GM21390 (cell line): ENCODE results near the gene DLG1.

Source experiments
- ATAC-seq: cut with Tn5 transposase; IDR thresholded peaks from one replicate; pipeline ENCODE4 v1.9.1; 2021; ENCODE audit not compliant: unreplicated experiment

DLG1 gene

DNA sequence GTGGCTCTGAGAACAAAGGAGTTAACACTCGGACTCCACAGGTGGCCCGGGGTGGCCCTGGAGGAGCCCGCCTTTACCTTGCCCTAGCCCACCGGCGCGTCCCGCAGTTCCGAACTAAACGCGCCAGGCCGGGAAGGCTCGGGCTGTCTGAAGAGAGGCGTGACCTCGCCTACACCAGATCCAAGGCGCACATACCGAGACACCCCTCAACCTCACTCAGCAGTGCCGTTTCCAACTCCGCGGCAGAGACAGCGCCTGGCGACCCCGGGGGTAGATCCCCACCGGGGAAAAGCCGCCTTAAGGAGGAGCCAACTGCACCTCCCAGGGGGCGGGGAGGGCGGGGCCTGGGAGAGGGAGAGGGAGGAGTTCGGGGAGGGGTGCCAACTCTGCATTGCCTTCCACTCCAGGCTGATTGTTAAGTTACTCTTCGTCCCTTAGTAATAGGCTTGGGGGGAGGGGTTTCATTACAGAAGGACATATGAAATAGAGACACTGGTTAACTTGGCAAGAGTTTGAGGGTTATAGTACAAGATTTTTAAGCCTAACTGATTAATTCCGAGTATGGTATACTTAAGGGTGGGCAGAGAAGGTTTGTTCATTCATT, at the start of gene DLG1:
TSS of gene DLG1 (minus strand) at position 272 of the 604 bp plus-strand sequence. CDS start 1,408 bp downstream, outside the sequence.
- peak; percentile 53 for ATAC-seq

DNA sequence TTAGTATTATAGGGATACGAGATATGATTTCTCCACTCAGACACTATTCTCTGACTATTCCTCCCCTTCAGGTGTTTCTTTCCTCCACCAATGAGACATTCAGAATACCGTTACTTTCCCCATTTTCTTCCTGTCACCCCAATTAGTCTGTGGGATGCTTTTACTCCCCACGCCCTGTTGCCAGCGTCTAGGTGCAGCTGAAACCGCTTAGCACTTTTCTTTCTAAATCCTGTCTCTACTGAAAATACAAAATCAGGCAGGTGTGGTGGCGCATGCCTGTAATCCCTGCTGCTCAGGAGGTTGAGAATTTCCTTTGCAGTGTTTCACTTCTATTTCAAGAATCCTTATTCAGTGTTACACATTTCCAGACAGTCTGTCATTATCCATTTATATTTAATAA, 49.6 kb upstream of the DLG1 start:
- no peak for ATAC-seq

GRCh38 chr3:197345390-197345789, 47.0 kb upstream of the DLG1 start:
- ATAC-seq: no peak

DNA sequence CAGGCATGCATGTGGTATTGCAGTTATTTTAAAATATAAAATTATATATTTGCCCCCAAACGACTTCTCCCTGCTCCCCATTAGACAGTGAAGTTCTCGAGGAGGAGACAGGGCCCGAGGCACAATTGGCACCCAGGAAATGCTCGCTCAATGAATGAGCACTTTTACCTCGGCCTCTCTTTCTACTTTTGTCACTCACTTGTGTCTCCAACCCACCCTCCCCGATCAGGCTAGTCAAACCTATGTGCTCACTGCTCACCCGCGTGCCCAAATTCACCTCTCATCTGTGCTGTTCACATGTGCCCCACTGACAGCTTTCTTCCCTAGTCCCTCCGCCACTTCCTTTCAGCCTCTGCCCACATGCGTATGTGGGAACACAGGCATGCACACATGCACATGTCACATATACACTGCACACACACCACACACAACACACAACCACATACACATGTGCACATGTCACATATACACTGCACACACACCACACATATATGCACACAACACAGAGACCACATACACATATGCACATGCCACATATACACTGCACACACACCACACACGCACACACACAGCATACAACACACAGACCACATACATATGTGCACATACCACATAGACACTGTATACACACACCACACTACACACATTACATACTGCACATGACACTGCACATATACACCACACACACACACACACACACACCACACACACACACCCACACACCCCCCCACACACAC, 46.3 kb upstream of the DLG1 start:
- no peak for ATAC-seq

- no peak for ATAC-seq
Measured at GRCh38 chr3:197343656-197344408, 45.4 kb upstream of the DLG1 start.

DNA sequence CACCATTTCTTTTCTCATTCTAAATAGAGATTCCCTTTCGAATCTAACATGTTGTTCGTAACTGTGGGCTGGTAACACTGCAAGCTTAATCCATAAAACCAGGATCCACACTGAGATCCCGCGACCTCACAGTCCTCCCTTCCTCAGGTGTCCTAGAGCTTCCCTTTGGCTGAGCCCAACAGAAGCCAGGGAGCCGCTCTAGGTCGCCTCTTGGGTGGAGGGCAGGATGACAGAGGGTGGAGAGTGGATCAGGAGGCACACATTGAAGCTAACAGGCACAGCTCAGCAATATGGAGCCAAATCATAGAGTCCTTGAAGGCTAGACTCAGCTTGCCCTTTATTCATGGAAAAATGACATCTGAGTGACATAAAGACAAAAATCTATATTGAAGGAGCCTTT, 44.7 kb upstream of the DLG1 start:
- ATAC-seq: no peak

GRCh38 chr3:197340521-197340871, 42.1 kb upstream of the DLG1 start:
- ATAC-seq: no peak

DNA sequence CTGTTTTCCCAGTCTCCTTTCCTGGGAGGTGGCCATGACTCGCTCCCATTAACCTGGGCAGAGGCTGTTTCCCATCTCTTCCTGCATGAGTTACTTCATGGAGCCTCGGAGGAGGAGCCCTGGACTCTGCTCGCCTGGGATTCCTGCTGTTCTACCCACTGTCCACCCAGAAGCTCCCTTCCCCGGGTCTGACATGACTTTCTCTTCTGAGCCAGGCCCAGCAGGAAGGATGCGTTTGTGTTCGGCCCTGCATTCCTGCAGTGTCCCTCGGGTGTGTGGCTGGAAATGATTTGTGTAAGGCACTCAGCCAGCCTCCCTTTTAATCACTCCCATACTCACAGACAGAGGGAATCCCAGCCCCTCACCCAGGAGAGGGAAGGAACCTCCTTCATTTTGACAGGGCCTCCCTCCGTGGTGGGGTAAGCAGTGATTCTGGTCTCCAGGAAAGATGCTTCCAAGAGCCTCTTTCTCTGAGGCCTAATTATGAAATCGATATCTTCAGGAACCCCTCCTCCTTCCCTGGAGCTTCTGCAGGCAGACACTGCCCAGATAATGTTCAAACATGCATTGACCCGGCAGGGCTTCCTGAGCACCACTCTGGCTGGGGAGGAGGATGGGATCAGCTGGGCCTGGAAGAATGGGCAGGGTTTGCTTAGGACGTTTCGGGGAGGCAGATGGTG, 41.6 kb upstream of the DLG1 start:
- ATAC-seq: no peak

DNA sequence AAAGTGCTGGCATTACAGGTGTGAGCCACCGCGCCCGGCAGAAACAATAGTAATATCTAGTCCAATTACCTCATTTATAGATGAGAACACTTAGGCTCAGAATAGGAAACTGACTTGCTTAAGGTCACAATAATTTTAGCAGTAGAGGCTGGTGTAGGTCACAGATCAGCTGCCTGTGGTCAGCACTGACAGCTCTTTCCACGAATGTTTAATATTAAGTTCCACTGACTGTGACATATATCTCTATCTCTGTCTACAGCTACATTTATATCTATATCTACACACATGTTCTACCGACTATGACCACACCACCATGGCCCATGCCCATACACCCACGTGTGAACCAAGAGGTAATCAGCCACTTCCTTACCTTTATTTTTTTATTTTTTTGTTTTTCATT, 40.2 kb upstream of the DLG1 start:
- ATAC-seq: no peak

DNA sequence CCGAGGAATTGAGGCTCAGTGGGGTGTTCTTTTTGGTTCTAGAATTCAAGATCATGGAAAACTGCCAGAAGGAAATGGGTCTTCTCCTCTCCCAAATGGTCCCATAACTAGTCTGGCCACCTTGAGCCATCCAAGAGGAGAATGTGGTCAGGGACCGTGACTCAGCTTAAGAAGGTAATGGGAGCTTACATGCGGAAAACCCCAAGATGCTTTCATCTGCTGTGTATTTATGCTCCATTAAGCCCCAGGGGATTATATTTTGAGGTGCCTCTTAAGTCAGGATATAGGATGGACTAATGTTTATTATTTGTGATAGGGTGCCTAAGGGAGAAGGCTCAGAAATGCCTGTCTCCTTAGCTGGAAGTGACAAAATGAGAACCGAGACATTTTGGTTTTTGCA, 39.2 kb upstream of the DLG1 start:
- no peak for ATAC-seq

DNA sequence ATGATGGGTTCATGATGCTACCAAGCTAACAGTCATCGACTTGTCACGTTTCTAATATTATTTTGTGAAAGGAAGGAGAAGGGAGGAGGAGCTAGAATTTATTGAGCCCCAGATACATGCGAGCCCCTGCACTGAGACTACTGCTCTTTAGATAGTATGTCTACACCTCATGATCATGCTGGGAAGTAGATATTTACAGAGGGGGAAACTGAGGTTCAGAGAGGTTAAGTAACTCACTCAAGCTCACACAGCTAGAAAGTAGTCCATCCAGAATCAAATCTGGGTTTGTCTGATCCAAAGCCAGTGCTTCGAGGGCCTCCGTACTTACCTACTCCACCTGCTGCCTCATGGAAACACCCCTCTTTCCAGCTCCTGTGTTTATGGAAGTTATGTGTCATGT, 38.8 kb upstream of the DLG1 start:
- no peak for ATAC-seq

DNA sequence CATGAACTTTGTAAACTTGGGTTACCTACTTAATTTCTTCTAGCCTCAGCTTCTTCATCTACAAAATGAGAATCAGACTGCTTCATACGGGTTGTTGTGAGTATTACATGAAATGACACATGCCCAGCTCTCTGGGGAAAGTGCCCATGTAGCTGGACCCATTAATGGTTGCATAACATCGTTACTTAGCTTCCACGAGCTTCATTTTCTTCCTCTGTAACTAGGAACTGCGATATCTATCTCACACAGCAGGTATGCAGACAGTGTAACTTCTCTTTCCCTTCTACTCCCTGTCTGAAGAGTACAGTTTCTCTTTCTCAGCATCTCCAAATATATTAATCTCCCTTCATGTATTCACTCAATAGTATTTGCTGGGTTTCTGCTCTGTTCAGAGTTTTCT, 37.9 kb upstream of the DLG1 start:
- no peak for ATAC-seq

- ATAC-seq: no peak
Measured at GRCh38 chr3:197335428-197336132, 37.2 kb upstream of the DLG1 start.

DNA sequence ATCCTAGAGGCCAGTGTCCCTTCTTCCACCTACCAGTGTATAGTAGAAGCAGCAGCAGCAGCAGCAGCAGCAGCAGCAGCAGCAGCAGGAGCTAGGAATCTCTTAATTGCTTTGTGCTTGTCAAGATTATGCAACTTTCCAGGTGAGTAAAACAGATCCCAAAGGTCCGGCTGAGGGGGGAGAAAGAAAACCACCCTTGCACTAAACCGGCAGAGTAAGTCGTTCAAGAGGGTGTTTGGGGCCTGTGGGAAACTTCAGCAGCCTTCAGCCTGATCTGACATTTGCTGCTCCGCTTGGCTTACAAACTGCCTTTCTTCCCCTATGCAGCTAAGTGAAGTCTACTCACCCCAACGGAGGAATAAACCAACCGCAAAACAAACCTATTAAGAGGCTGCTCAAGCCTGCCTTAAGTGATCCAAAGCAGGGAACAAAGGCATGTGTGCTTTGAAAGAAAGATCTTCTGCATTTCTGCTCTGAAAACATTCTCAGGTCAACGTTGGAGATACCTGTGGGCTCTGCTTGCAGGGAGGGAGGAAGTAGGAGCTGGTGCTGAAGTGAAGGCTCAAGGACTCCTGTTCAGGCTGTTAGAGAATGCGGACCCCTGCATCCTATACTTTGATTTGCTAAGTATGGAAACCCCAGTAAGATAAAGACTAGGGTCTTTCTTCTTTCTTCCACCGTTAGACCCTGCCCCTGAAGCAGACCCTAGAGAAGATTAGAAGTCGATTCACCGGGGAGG, 35.7 kb upstream of the DLG1 start:
- no peak for ATAC-seq

DNA sequence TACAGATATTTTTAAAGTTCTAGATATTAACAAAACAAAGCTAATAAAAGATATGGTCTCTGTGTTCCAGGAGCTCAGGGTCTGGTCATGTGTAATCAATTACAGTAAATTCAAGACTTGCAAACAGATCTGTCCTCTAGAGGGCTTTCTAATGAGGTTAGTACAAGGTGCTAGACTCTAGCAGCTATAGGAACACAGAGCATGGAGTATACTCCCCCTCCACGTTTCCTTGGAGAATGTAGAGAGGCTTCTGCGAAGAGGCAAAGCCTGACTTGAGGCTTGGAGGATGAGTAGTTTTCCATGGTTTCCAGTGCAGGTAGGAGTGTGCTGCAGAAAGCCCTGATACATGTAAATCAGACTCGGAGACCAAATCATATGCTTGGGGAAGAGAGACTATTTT, 32.7 kb upstream of the DLG1 start:
- no peak for ATAC-seq

DNA sequence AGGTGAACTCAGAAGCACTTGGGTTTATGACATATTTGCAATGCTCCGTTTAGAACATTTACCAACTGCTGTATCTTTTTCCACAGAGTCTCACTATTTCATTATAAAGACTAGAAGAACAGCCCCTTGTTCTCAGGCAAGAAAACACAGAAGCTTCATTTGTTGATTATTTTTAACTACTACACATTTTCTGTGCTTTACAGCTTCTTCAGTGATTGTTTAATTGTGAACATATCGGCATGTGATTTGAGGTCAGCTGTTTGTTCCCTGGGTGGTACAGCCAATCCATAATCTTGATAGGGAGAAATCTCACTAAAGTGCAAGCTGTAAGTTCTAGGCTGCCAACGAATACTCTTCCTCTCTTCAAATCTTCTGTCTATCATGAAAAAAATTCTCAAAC, 31.0 kb upstream of the DLG1 start:
- no peak for ATAC-seq

- no peak for ATAC-seq
Measured at GRCh38 chr3:197328198-197328597, 29.8 kb upstream of the DLG1 start.

DNA sequence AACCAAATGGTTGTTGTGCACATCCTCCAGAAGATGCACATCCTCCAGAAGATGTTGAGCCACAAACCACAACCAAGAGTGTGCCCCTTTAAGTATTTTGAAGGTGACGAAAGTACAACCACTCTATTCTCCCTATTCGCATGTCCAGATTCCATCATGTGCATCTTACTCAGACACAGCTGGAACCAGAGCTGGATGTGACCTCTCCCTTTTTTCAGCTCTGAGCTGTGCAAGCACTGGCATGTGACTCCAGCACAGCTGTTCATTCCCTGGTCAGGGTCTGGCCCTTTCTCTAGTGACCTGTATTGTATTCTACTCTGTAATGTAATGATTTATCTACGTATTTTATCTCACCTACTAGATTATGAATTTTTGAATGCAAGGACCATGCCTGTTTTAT, 29.3 kb upstream of the DLG1 start:
- no peak for ATAC-seq

GRCh38 chr3:197325773-197326172, 27.4 kb upstream of the DLG1 start:
- no peak for ATAC-seq

DNA sequence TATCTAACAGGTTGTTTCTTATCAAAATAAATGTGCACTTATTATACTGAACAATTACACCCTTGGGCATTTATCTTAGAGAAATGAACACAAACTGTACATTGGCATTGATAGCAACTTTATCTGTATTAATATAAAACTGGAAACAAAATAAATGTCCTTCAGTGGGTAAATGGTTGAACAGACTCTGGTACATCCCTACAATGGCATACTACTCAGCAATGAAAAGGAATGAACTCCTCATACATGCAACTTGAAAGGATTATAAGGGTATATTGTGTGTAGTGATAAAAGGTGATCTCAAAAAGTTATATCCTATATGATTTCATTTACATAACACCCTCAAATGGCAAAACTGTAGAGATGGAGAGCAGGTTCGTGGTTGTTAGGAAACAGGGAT, 23.7 kb upstream of the DLG1 start:
- no peak for ATAC-seq
